Measurements from ENCODE around the gene TXNDC12. TPM values are rescaled to one million over a fixed set of nuclear protein-coding genes. Genes with fewer than 3 reads are reported as not detected.

The TXNDC12 gene
- total and polyA plus RNA-seq, 2 donors (not counting 1 experiment from before 2014, with no cell fraction given): 12.6 to 38.9 TPM

DNA sequence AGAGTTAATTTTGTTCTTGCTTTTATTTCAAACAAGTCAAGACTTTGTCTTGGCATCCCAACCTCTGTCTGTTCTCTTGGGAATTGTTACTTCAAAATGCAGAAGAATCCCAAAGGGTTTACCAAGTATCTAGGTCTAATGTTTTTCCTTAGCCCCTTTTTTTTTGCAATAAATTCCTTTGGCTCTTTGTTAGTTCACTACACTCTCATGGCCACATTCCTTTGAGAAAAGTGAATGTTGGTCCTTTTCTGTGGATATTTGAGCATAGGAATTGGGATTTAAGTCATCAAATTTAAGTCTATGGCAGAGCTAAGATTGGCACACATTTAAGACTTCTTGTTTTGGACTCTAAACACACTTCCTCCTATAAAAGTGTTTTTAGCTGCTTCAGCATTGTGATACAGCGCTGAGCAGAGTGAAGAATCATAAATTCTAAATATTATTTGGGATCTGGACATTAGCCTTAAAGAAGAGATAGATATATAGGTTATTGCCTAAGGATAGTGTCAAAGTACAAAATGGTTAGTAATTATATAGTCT, 3.0 kb upstream of the TXNDC12 start:
- no peak for TF ChIP-seq EZH2 (IDR thresholded peaks at IDR 0.05; ENCODE audit: borderline replicate concordance, insufficient read depth, low read depth, low read length, poor library complexity, severe bottlenecking)
- TF ChIP-seq, protein P1, sequence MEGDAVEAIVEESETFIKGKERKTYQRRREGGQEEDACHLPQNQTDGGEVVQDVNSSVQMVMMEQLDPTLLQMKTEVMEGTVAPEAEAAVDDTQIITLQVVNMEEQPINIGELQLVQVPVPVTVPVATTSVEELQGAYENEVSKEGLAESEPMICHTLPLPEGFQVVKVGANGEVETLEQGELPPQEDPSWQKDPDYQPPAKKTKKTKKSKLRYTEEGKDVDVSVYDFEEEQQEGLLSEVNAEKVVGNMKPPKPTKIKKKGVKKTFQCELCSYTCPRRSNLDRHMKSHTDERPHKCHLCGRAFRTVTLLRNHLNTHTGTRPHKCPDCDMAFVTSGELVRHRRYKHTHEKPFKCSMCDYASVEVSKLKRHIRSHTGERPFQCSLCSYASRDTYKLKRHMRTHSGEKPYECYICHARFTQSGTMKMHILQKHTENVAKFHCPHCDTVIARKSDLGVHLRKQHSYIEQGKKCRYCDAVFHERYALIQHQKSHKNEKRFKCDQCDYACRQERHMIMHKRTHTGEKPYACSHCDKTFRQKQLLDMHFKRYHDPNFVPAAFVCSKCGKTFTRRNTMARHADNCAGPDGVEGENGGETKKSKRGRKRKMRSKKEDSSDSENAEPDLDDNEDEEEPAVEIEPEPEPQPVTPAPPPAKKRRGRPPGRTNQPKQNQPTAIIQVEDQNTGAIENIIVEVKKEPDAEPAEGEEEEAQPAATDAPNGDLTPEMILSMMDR (IDR thresholded peaks at IDR 0.05): no peak
- Mint-ChIP-seq H3K4me1 (peaks cover 48% of the 10 kb centered on the region), H3K4me3 (peak overlapping the region; percentile 98), H3K27ac (peak overlapping the region; percentile 77), H3K27me3 (no peaks in the 10 kb centered on the region), H3K9me3 (ENCODE audit: insufficient read depth) (no peaks in the 10 kb centered on the region)
- ATAC-seq (ENCODE audit: low read depth) (no peak), DNase-seq (no peak)
- Histone ChIP-seq H3K4me1 (ENCODE audit: control insufficient read depth in 2 of 2, insufficient read depth in 2 of 2, low read length in 2 of 2) (peaks cover 25 to 31% of the 10 kb centered on the region in 2 donors), H3K79me2 (ENCODE audit: control insufficient read depth, insufficient read depth, low read length) (peaks cover 84% of the 10 kb centered on the region), H3K27me3 (replicated peaks in 1 of 4; ENCODE audit: control extremely low read depth in 1 of 4, control insufficient read depth in 3 of 4, insufficient read depth in 4 of 4, low read length in 3 of 4) (no peaks in the 10 kb centered on the region), H3K4me3 (ENCODE audit: control extremely low read depth in 1 of 5, extremely low read depth in 1 of 5, insufficient read depth in 1 of 5, low read depth in 2 of 5, low read length in 4 of 5) (no peak overlapping the region), H3K9me3 (ENCODE audit: control extremely low read depth in 1 of 3, control insufficient read depth in 2 of 3, insufficient read depth in 1 of 3, low read length in 2 of 3) (no peaks in the 10 kb centered on the region), H4K20me1 (ENCODE audit: control insufficient read depth, insufficient read depth, low read length, poor library complexity, severe bottlenecking) (peaks cover 33% of the 10 kb centered on the region), H3K4me2 (replicated peaks; ENCODE audit: low read depth, low read length, poor library complexity, severe bottlenecking) (peak overlapping the region; percentile 96), H3K27ac (ENCODE audit: low read length in 2 of 2) (peak overlapping the region in 1 of 2 donors; percentile 92), H2AFZ (ENCODE audit: insufficient read depth, low read depth, low read length, poor library complexity, severe bottlenecking) (no peak overlapping the region), H3K36me3 (replicated peaks in 1 of 2; ENCODE audit: control extremely low read depth in 1 of 2, control insufficient read depth in 1 of 2, extremely low read depth in 1 of 2, insufficient read depth in 2 of 2, low read length in 1 of 2) (peaks cover 0 to 26% of the 10 kb centered on the region in 2 experiments), H3K9ac (ENCODE audit: low read length) (no peak overlapping the region)
- intact Hi-C loops (cut with micrococcal nuclease): loop anchor here (2.0 to 10.0 kb wide), 7 partner anchors 84 to 1181 kb away; partner anchors contain the start of genes ECHDC2, MAGOH, OSBPL9 and SCP2
- ChIA-PET POLR2A (no interaction called here), CTCF (interaction anchor here (0.5 to 1.8 kb wide), 2 partner anchors 27 to 832 kb away, joined by 3 to 5 read pairs; no protein-coding TSS in a partner anchor)
- no CpG with 5 or more reads among the region's 1 CpG for WGBS (ENCODE audit: insufficient coverage)

DNA sequence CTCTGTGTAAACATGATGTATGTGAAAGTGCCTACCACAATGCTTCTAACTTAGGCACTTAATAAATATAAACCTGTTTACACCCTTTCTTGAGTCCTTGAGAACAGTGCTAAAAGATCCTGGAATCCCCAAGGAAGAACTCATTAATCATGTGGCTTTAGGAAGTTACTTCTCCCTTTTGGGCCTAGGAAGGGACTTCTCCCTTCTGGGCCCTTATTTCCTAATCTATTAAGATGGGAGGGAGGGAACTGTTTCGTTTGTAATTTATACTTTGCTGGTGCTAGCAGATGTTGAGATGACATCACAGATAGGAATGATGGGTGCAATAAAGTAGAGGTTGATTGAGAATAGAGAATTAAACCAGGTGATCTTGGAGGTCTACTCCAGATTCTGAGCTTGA, 2.3 kb upstream of the TXNDC12 start:
- Mint-ChIP-seq H3K27ac (peak overlapping the region; percentile 97), H3K4me3 (peak overlapping the region; percentile 98), H3K4me1 (peaks cover 52% of the 10 kb centered on the region), H3K27me3 (no peaks in the 10 kb centered on the region), H3K9me3 (ENCODE audit: insufficient read depth) (no peaks in the 10 kb centered on the region)
- peaks cover 0 to 25% of the 10 kb centered on the region in 2 experiments for H3K36me3 ChIP-seq (replicated peaks in 1 of 2; ENCODE audit: control extremely low read depth in 1 of 2, control insufficient read depth in 1 of 2, extremely low read depth in 1 of 2, insufficient read depth in 2 of 2, low read length in 1 of 2)
- peaks cover 77% of the 10 kb centered on the region for H3K79me2 ChIP-seq (ENCODE audit: control insufficient read depth, insufficient read depth, low read length)
- peak overlapping the region; percentile 96 for H3K4me2 ChIP-seq (replicated peaks; ENCODE audit: low read depth, low read length, poor library complexity, severe bottlenecking)
- CTCF ChIA-PET: interaction anchor here (0.8 to 1.8 kb wide), 2 partner anchors 26 to 629 kb away, joined by 4 to 5 read pairs; no protein-coding TSS in a partner anchor
- ATAC-seq (ENCODE audit: low read depth) (no peak), DNase-seq (no peak)
- TF ChIP-seq EZH2 (IDR thresholded peaks at IDR 0.05; ENCODE audit: borderline replicate concordance, insufficient read depth, low read depth, low read length, poor library complexity, severe bottlenecking): no peak
- TF ChIP-seq, protein P1 (IDR thresholded peaks at IDR 0.05): no peak
- POLR2A ChIA-PET: interaction anchor here (0.8 kb wide), 1 partner anchor 347 kb away, joined by 5 read pairs; the partner anchor contains the start of genes ORC1 and PRPF38A
- H2AFZ ChIP-seq (ENCODE audit: insufficient read depth, low read depth, low read length, poor library complexity, severe bottlenecking): peak overlapping the region; percentile 88
- WGBS (ENCODE audit: insufficient coverage): no CpG with 5 or more reads among the region's 1 CpG
- H3K4me1 ChIP-seq (ENCODE audit: control insufficient read depth in 2 of 2, insufficient read depth in 2 of 2, low read length in 2 of 2): peaks cover 25 to 31% of the 10 kb centered on the region in 2 donors
- peak overlapping the region; percentile 96 for H3K9ac ChIP-seq (ENCODE audit: low read length)
- H3K27ac ChIP-seq (ENCODE audit: low read length in 2 of 2): peak overlapping the region; percentile 85 to 92
- intact Hi-C loops (cut with micrococcal nuclease): loop anchor here (2.0 to 10.0 kb wide), 7 partner anchors 85 to 1182 kb away; partner anchors contain the start of genes ECHDC2, MAGOH, OSBPL9 and SCP2
- H3K9me3 ChIP-seq (ENCODE audit: control extremely low read depth in 1 of 3, control insufficient read depth in 2 of 3, insufficient read depth in 1 of 3, low read length in 2 of 3): no peaks in the 10 kb centered on the region
- peak overlapping the region; percentile 73 to 99 (median 89) for H3K4me3 ChIP-seq (ENCODE audit: control extremely low read depth in 1 of 5, extremely low read depth in 1 of 5, insufficient read depth in 1 of 5, low read depth in 2 of 5, low read length in 4 of 5)
- H3K27me3 ChIP-seq (replicated peaks in 1 of 4; ENCODE audit: control extremely low read depth in 1 of 4, control insufficient read depth in 3 of 4, insufficient read depth in 4 of 4, low read length in 3 of 4): no peaks in the 10 kb centered on the region
- peaks cover 26% of the 10 kb centered on the region for H4K20me1 ChIP-seq (ENCODE audit: control insufficient read depth, insufficient read depth, low read length, poor library complexity, severe bottlenecking)

Data from B cell (primary cell).